Measurements from ENCODE around the gene ODAD3.

The ODAD3 gene

GRCh38 chr19:11387162-11388034 lies 47.5 kb downstream of the ODAD3 start:
- Histone ChIP-seq H3K9ac (ENCODE audit: low read length) (no peak overlapping the region), H3K27ac (ENCODE audit: low read depth, low read length) (no peak overlapping the region), H3K36me3 (ENCODE audit: low read length) (no peaks in the 10 kb centered on the region), H3K27me3 (ENCODE audit: low read length) (no peaks in the 10 kb centered on the region), H3F3A (ENCODE audit: insufficient read depth) (no peaks in the 10 kb centered on the region), H3K4me2 (ENCODE audit: low read depth, low read length, poor library complexity, severe bottlenecking) (no peak overlapping the region), H4K20me1 (ENCODE audit: low read depth, low read length) (no peaks in the 10 kb centered on the region), H3K9me2 (replicated peaks; ENCODE audit: insufficient read depth, low read length) (no peaks in the 10 kb centered on the region), H2AFZ (ENCODE audit: low read depth, low read length, severe bottlenecking) (no peak overlapping the region), H3K79me2 (ENCODE audit: insufficient read depth, low read length) (no peaks in the 10 kb centered on the region), H3K4me3 (ENCODE audit: insufficient read depth, low read length, poor library complexity, severe bottlenecking) (no peak overlapping the region), H3K9me3 (ENCODE audit: insufficient read depth, low read length) (no peaks in the 10 kb centered on the region)
- TF ChIP-seq EZH2phosphoT487 (conservative IDR thresholded peaks at IDR 0.05; ENCODE audit: low read length): no peak
- no peak for TF ChIP-seq CTCF (IDR thresholded peaks at IDR 0.05; ENCODE audit: insufficient read depth, low read length, poor library complexity, severe bottlenecking)

DNA sequence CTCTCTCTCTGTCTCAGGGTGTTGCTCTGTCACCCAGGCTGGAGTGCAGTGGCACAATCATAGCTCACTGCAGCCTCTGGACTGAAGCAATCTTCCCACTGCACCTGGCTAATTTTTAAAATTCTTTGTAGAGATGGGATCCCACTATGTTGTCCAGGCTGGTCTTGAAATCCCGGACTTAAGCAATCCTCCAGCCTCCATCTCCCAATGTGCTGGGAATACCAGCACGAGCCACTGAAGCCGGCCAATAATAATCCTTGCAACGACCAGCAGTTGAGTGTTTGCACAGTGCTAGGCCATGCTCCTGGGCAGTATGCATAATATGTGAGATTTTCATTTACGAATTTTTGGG lies 50.2 kb downstream of the ODAD3 start:
- H3K9ac ChIP-seq (ENCODE audit: low read length): no peak overlapping the region
- no peaks in the 10 kb centered on the region; the same call in 1 of the 2 replicates for H3K79me2 ChIP-seq (ENCODE audit: insufficient read depth, low read length)
- H2AFZ ChIP-seq (ENCODE audit: low read depth, low read length, severe bottlenecking): no peak overlapping the region
- H3K27ac ChIP-seq (ENCODE audit: low read depth, low read length): no peak overlapping the region
- no peaks in the 10 kb centered on the region for H3K36me3 ChIP-seq (ENCODE audit: low read length)
- no peaks in the 10 kb centered on the region for H3K9me2 ChIP-seq (replicated peaks; ENCODE audit: insufficient read depth, low read length)
- no peak for TF ChIP-seq EZH2phosphoT487 (conservative IDR thresholded peaks at IDR 0.05; ENCODE audit: low read length)
- no peak for TF ChIP-seq CTCF (IDR thresholded peaks at IDR 0.05; ENCODE audit: insufficient read depth, low read length, poor library complexity, severe bottlenecking)
- H3K4me2 ChIP-seq (ENCODE audit: low read depth, low read length, poor library complexity, severe bottlenecking): no peak overlapping the region
- H3K27me3 ChIP-seq (ENCODE audit: low read length): no peaks in the 10 kb centered on the region
- no peaks in the 10 kb centered on the region for H3K9me3 ChIP-seq (ENCODE audit: insufficient read depth, low read length)
- H3K4me3 ChIP-seq (ENCODE audit: insufficient read depth, low read length, poor library complexity, severe bottlenecking): no peak overlapping the region
- H3F3A ChIP-seq (ENCODE audit: insufficient read depth): peaks cover 7% of the 10 kb centered on the region; the same call in 1 of the 2 replicates
- H4K20me1 ChIP-seq (ENCODE audit: low read depth, low read length): no peaks in the 10 kb centered on the region

- H2AFZ ChIP-seq (ENCODE audit: low read depth, low read length, severe bottlenecking): no peak overlapping the region
- no peak for TF ChIP-seq CTCF (IDR thresholded peaks at IDR 0.05; ENCODE audit: insufficient read depth, low read length, poor library complexity, severe bottlenecking)
- TF ChIP-seq EZH2phosphoT487 (conservative IDR thresholded peaks at IDR 0.05; ENCODE audit: low read length): no peak
Measured at GRCh38 chr19:11383706-11384048, 51.2 kb downstream of the ODAD3 start.

More at GRCh38 chr19:11383706-11384048, 51.2 kb downstream of the ODAD3 start:
- H3K4me3 ChIP-seq (ENCODE audit: insufficient read depth, low read length, poor library complexity, severe bottlenecking): no peak overlapping the region
- H3K27ac ChIP-seq (ENCODE audit: low read depth, low read length): no peak overlapping the region
- no peaks in the 10 kb centered on the region for H3K36me3 ChIP-seq (ENCODE audit: low read length)
- H3K4me2 ChIP-seq (ENCODE audit: low read depth, low read length, poor library complexity, severe bottlenecking): peak overlapping the region; percentile 41
- no peaks in the 10 kb centered on the region for H3K27me3 ChIP-seq (ENCODE audit: low read length)
- peaks cover 12% of the 10 kb centered on the region; the same call in 1 of the 2 replicates for H3F3A ChIP-seq (ENCODE audit: insufficient read depth)
- H3K9me2 ChIP-seq (replicated peaks; ENCODE audit: insufficient read depth, low read length): no peaks in the 10 kb centered on the region
- no peaks in the 10 kb centered on the region for H3K9me3 ChIP-seq (ENCODE audit: insufficient read depth, low read length)
- no peak overlapping the region for H3K9ac ChIP-seq (ENCODE audit: low read length)
- no peaks in the 10 kb centered on the region; the same call in 1 of the 2 replicates for H3K79me2 ChIP-seq (ENCODE audit: insufficient read depth, low read length)
- no peaks in the 10 kb centered on the region for H4K20me1 ChIP-seq (ENCODE audit: low read depth, low read length)
